GM19397 (cell line): ENCODE measurements around the gene NHLH2.

Experiments used
- ATAC-seq: cut with Tn5 transposase; IDR thresholded peaks from one replicate; pipeline ENCODE4 v1.9.1; 2021; ENCODE audit warnings: mild to moderate bottlenecking, moderate library complexity; ENCODE audit not compliant: unreplicated experiment

Gene NHLH2

GRCh38 chr1:115838431-115839028 lies 2.4 kb downstream of the NHLH2 start:
- ATAC-seq = no peak

- no peak for ATAC-seq
These were observed 3.0 kb downstream of the NHLH2 start for GRCh38 chr1:115837740-115838421.

GRCh38 chr1:115837341-115837739 lies 3.6 kb downstream of the NHLH2 start:
- no peak for ATAC-seq

- no peak for ATAC-seq
These were observed 7.1 kb downstream of the NHLH2 start for GRCh38 chr1:115833856-115834255.

GRCh38 chr1:115832651-115833050 lies 8.3 kb downstream of the NHLH2 start:
- no peak for ATAC-seq

GRCh38 chr1:115830963-115831362 lies 10.0 kb downstream of the NHLH2 start:
- ATAC-seq = no peak

- no peak for ATAC-seq
These were observed 11.0 kb downstream of the NHLH2 start for GRCh38 chr1:115829947-115830346.

GRCh38 chr1:115829023-115829674 lies 11.8 kb downstream of the NHLH2 start:
- ATAC-seq = no peak

- no peak for ATAC-seq
These were observed 12.6 kb downstream of the NHLH2 start for GRCh38 chr1:115828101-115829022.

- no peak for ATAC-seq
These were observed 13.4 kb downstream of the NHLH2 start for GRCh38 chr1:115827452-115828044.

GRCh38 chr1:115826628-115827027 lies 14.3 kb downstream of the NHLH2 start:
- no peak for ATAC-seq

- no peak for ATAC-seq
These were observed 18.8 kb downstream of the NHLH2 start for GRCh38 chr1:115822117-115822516.

GRCh38 chr1:115815694-115816093 lies 25.2 kb downstream of the NHLH2 start:
- ATAC-seq = no peak

- ATAC-seq = no peak
These were observed 26.1 kb downstream of the NHLH2 start for GRCh38 chr1:115814685-115815398.

GRCh38 chr1:115813727-115814126 lies 27.2 kb downstream of the NHLH2 start:
- no peak for ATAC-seq

GRCh38 chr1:115811140-115811828 lies 29.6 kb downstream of the NHLH2 start:
- ATAC-seq = no peak

GRCh38 chr1:115810609-115811008 lies 30.3 kb downstream of the NHLH2 start:
- no peak for ATAC-seq

GRCh38 chr1:115809847-115810246 lies 31.1 kb downstream of the NHLH2 start:
- ATAC-seq = no peak

- ATAC-seq = no peak
These were observed 31.9 kb downstream of the NHLH2 start for GRCh38 chr1:115809076-115809475.

- ATAC-seq = no peak
These were observed 33.2 kb downstream of the NHLH2 start for GRCh38 chr1:115807723-115808122.
